H1 (cell line): ENCODE results near the gene ADAM12. TPM values are rescaled to one million over a fixed set of nuclear protein-coding genes. Genes with fewer than 3 reads are reported as not detected.

ENCODE experiments used
- JUN ChIP-seq: IDR thresholded peaks from 2 replicates; pipeline ENCODE4 v1.6.1; 2011; ENCODE audit warnings: low read depth, mild to moderate bottlenecking, improper control_type of control experiment, low read length
- TBP ChIP-seq: IDR thresholded peaks from 2 replicates; pipeline ENCODE4 v1.6.1; 2011; ENCODE audit warnings: low read depth, low read length, improper control_type of control experiment
- polyA plus RNA-seq, 7 experiments: library from polyadenylated mRNA; depleted of rRNA in 3 of 7; stranded (reverse) in 5 of 7; unstranded in 2 of 7; fragments of >200 nt in 5 of 7; fragments of 200-250 nt in 2 of 7; gene quantifications; 1 replicate in 5 of 7; 2 replicates in 1 of 7; 4 replicates in 1 of 7; pipeline versions ENCODE4 v1.2.1 to v1.2.3, GENCODE V29; 2011 to 2013; ENCODE audit warnings: missing spikeins in 2 of 7, mixed read lengths in 2 of 7
- total RNA-seq: library from RNA; stranded (reverse); fragmentation: NEBNext Ultra II Directional; extraction: Animal tissue kit (Norgen Biotek cat#: 25700); gene quantifications from 2 replicates; pipeline ENCODE4 v1.2.1, GENCODE V29; 2021

Gene ADAM12
- total and polyA plus RNA-seq, 2 of the 8 experiments (the other 6 are each of a cell fraction or from before 2014, with no cell fraction given): 0.07 to 0.17 TPM

DNA sequence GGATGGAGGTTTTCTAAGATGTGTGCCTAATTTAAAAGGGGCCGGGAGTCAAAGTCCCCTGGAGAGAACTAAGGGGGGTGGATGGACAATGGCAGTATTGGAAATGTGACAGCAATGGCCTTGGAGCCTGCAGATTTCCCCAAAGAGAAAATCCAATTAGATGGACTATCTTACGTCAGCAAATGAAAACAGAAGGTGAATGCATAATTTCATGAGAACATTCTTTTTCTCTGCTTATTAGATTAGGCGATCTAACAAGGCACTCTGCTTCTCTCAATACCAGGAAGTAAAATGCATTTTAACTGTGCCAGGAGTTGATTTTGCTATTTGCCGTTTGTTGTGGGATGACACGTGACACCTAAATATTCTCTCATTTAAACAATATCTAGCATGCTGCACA, 226.6 kb downstream of the ADAM12 start (continued):
- TF ChIP-seq TBP: no peak
- no peak for TF ChIP-seq JUN
- TF ChIP-seq, all 59 proteins: peak for 0
